Endothelial cell of umbilical vein (primary cell): Measurements from ENCODE around the gene KNTC1.

Source experiments
- EZH2 ChIP-seq: IDR thresholded peaks from 2 replicates; pipeline ENCODE4 v1.6.1; 2012; ENCODE audit warnings: borderline replicate concordance, low read depth, mild to moderate bottlenecking, moderate library complexity, low read length, inconsistent platforms; ENCODE audit not compliant: severe bottlenecking
- FOS ChIP-seq: IDR thresholded peaks from 2 replicates; pipeline ENCODE4 v1.6.1; 2011; ENCODE audit warnings: mild to moderate bottlenecking, low read length, moderate library complexity, borderline replicate concordance; ENCODE audit not compliant: insufficient read depth
- GATA2 ChIP-seq: IDR thresholded peaks from 2 replicates; pipeline ENCODE4 v1.7.0; 2011; ENCODE audit warnings: low read depth, mild to moderate bottlenecking, moderate library complexity, mixed read lengths, low read length; ENCODE audit not compliant: insufficient read length, insufficient read depth
- JUN ChIP-seq: IDR thresholded peaks from 2 replicates; pipeline ENCODE4 v1.6.1; 2011; ENCODE audit warnings: borderline replicate concordance, low read depth; ENCODE audit not compliant: insufficient read length, insufficient read depth
- MYC ChIP-seq: IDR thresholded peaks from one replicate; pipeline ENCODE4 v1.6.1; 2011; ENCODE audit warnings: mild to moderate bottlenecking, low read depth, low read length
- POLR2A ChIP-seq: IDR thresholded peaks from 2 replicates; pipeline ENCODE4 v1.6.1; 2012; ENCODE audit warnings: low read depth, mild to moderate bottlenecking, control low read depth, low read length
- POLR2AphosphoS5 ChIP-seq: IDR thresholded peaks from 2 replicates; pipeline ENCODE4 v1.6.1; 2012; ENCODE audit warnings: low read depth, mild to moderate bottlenecking, control low read depth, low read length, moderate library complexity; ENCODE audit not compliant: insufficient read depth
- TF ChIP-seq, protein P1 (sequence below), 2 donors: IDR thresholded peaks; 1 replicate in 1 of 2; 2 replicates in 1 of 2; pipeline ENCODE4 v1.5.1; 2011; ENCODE audit warnings: low read length in 2 of 2, mild to moderate bottlenecking in 2 of 2, moderate library complexity in 2 of 2, control low read depth in 1 of 2, inconsistent platforms in 1 of 2, low read depth in 1 of 2; ENCODE audit not compliant: insufficient read depth in 1 of 2; ENCODE audit errors: extremely low read depth in 1 of 2
- TF ChIP-seq, protein P2 (sequence below): IDR thresholded peaks from 2 replicates; pipeline ENCODE4 v1.6.1; 2011; ENCODE audit not compliant: insufficient read depth, insufficient read length

DNA sequence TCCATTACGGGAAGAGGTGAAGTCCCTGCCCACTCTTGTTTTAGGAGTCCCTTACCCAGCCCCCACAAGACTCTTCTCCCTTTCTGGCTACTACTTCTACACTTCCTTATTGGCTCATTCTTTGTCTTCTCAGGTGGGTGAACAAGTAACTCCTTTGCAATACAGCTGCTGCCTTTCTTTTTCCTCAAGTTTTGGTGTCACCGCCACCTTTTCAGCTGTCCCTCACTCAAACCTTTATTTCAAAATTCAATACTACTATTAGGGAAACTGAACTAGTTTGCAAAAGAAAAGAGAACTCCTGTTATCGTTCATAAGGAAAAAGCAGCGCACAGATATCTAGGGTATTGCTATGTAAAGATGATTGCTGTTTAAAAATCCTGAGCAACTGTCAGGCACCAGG lies 6.4 kb upstream of the KNTC1 start:
- TF ChIP-seq, protein P1, sequence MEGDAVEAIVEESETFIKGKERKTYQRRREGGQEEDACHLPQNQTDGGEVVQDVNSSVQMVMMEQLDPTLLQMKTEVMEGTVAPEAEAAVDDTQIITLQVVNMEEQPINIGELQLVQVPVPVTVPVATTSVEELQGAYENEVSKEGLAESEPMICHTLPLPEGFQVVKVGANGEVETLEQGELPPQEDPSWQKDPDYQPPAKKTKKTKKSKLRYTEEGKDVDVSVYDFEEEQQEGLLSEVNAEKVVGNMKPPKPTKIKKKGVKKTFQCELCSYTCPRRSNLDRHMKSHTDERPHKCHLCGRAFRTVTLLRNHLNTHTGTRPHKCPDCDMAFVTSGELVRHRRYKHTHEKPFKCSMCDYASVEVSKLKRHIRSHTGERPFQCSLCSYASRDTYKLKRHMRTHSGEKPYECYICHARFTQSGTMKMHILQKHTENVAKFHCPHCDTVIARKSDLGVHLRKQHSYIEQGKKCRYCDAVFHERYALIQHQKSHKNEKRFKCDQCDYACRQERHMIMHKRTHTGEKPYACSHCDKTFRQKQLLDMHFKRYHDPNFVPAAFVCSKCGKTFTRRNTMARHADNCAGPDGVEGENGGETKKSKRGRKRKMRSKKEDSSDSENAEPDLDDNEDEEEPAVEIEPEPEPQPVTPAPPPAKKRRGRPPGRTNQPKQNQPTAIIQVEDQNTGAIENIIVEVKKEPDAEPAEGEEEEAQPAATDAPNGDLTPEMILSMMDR (IDR thresholded peaks at IDR 0.05; ENCODE audit: extremely low read depth in 1 of 2, insufficient read depth in 1 of 2, low read depth in 1 of 2, low read length in 2 of 2) = no peak
- TF ChIP-seq POLR2A (no peak), EZH2 (no peak), FOS (no peak), POLR2AphosphoS5 (no peak), JUN (no peak), GATA2 (no peak), MYC (no peak)
- TF ChIP-seq, protein P2, sequence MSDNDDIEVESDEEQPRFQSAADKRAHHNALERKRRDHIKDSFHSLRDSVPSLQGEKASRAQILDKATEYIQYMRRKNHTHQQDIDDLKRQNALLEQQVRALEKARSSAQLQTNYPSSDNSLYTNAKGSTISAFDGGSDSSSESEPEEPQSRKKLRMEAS = no peak
